Trophoblast cell (in vitro differentiated cells and primary cell): ENCODE results near the gene OARD1.

Source experiments
- DNase-seq, 2 donors: peaks; one replicate each; pipeline ENCODE4 v3.0.0-alpha.2; 2016
- H2AFZ ChIP-seq: 2 replicates; pipeline ENCODE4 v1.6.1; 2013; ENCODE audit warnings: low read length, moderate library complexity, mild to moderate bottlenecking; ENCODE audit not compliant: insufficient read depth, poor library complexity
- H2AK5ac ChIP-seq: 2 replicates; pipeline ENCODE4 v1.6.1; 2013; ENCODE audit warnings: mild to moderate bottlenecking, low read length
- H2BK120ac ChIP-seq: 2 replicates; pipeline ENCODE4 v1.6.1; 2013; ENCODE audit warnings: low read length, mild to moderate bottlenecking, moderate library complexity; ENCODE audit not compliant: insufficient read depth, poor library complexity
- H2BK12ac ChIP-seq: 2 replicates; pipeline ENCODE4 v1.6.1; 2013; ENCODE audit warnings: mild to moderate bottlenecking, low read length, moderate library complexity
- H2BK5ac ChIP-seq: 2 replicates; pipeline ENCODE4 v1.6.1; 2013; ENCODE audit warnings: low read length, low read depth, moderate library complexity, mild to moderate bottlenecking; ENCODE audit not compliant: poor library complexity
- H3K14ac ChIP-seq: 2 replicates; pipeline ENCODE4 v1.6.1; 2013; ENCODE audit warnings: mild to moderate bottlenecking, low read length
- H3K18ac ChIP-seq: 2 replicates; pipeline ENCODE4 v1.6.1; 2013; ENCODE audit warnings: mild to moderate bottlenecking, low read length
- H3K23ac ChIP-seq: 2 replicates; pipeline ENCODE4 v1.6.1; 2013; ENCODE audit warnings: low read length
- H3K27ac ChIP-seq: 2 replicates; pipeline ENCODE4 v1.5.1; 2013; ENCODE audit warnings: low read depth, mild to moderate bottlenecking, inconsistent platforms, low read length, moderate library complexity
- H3K27me3 ChIP-seq: 2 replicates; pipeline ENCODE4 v1.6.1; 2013; ENCODE audit warnings: inconsistent platforms, mild to moderate bottlenecking, low read length, moderate library complexity; ENCODE audit not compliant: insufficient read depth
- H3K36me3 ChIP-seq, 2 experiments: 1 replicate in 1 of 2; 2 replicates in 1 of 2; pipeline ENCODE4 v1.6.1; 2013; ENCODE audit warnings: low read length in 2 of 2, mild to moderate bottlenecking in 2 of 2, moderate library complexity in 1 of 2; ENCODE audit not compliant: insufficient read depth in 2 of 2, control insufficient read depth in 1 of 2
- H3K4ac ChIP-seq: 2 replicates; pipeline ENCODE4 v1.6.1; 2013; ENCODE audit warnings: low read depth, mild to moderate bottlenecking, low read length, moderate library complexity
- H3K4me1 ChIP-seq, 2 experiments: 1 replicate in 1 of 2; 2 replicates in 1 of 2; pipeline ENCODE4 v1.6.1; 2013; ENCODE audit warnings: low read length in 2 of 2, mild to moderate bottlenecking in 2 of 2, moderate library complexity in 1 of 2; ENCODE audit not compliant: insufficient read depth in 2 of 2, control insufficient read depth in 1 of 2
- H3K4me2 ChIP-seq: 2 replicates; pipeline ENCODE4 v1.6.1; 2013; ENCODE audit warnings: inconsistent platforms, mild to moderate bottlenecking, low read length, moderate library complexity
- H3K4me3 ChIP-seq: 2 replicates; pipeline ENCODE4 v1.5.1; 2013; ENCODE audit warnings: mild to moderate bottlenecking, low read depth, low read length, inconsistent platforms
- H3K79me1 ChIP-seq: one replicate; pipeline ENCODE4 v1.6.1; 2013; ENCODE audit warnings: low read length
- H3K79me2 ChIP-seq: 2 replicates; pipeline ENCODE4 v1.6.1; 2013; ENCODE audit warnings: low read length, mild to moderate bottlenecking; ENCODE audit not compliant: control insufficient read depth, insufficient read depth, poor library complexity
- H3K9ac ChIP-seq: 2 replicates; pipeline ENCODE4 v1.6.1; 2013; ENCODE audit warnings: mild to moderate bottlenecking, low read length
- H3K9me3 ChIP-seq: 2 replicates; pipeline ENCODE4 v1.6.1; 2013; ENCODE audit warnings: low read depth, mild to moderate bottlenecking, control low read depth, inconsistent platforms, low read length; ENCODE audit not compliant: insufficient read depth
- H4K12ac ChIP-seq: 2 replicates; pipeline ENCODE4 v1.6.1; 2013; ENCODE audit warnings: low read depth, mild to moderate bottlenecking, low read length, moderate library complexity
- H4K8ac ChIP-seq: 2 replicates; pipeline ENCODE4 v1.6.1; 2013; ENCODE audit warnings: low read depth, mild to moderate bottlenecking, low read length, moderate library complexity
- H4K91ac ChIP-seq: one replicate; pipeline ENCODE4 v1.6.1; 2013; ENCODE audit warnings: low read depth, mild to moderate bottlenecking, low read length, moderate library complexity
- WGBS: extraction: QIAGEN DNeasy Blood & Tissue Kit; methylation state at CpG from one replicate; pipeline ENCODE4 v1.1.7; 2013; ENCODE audit warnings: missing lambda C conversion rate; ENCODE audit not compliant: insufficient read length, insufficient coverage; ENCODE audit errors: extremely low coverage; 5-methylcytosine and 5-hydroxymethylcytosine counted together

Gene OARD1

DNA sequence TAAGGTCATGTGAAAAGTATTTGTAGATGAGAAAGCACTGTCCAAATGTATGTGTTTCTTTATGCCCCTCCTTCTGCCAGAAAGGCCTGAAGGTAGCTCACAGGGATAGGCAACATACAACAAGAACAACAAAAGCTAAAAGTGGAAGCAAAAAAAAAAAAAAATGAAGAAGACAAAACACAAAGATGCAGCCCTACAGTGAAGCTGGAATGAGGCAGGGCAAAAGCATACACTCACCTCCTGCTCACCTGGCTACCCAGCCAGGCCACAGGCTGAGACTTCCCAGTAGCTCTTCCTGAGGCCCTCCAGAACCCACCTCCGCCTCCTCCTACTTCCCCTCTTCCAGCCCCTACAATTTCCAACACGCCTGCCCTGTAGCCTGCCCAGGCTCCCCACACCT, 35.6 kb downstream of the OARD1 start:
- Histone ChIP-seq H3K79me2 (no peaks in the 10 kb centered on the region), H3K9ac (no peak overlapping the region), H3K14ac (no peak overlapping the region), H3K27ac (no peak overlapping the region), H3K4me1 (peaks cover 12% of the 10 kb centered on the region in 2 experiments), H3K79me1 (no peaks in the 10 kb centered on the region), H3K4ac (no peak overlapping the region), H2AK5ac (no peak overlapping the region), H2BK120ac (no peak overlapping the region), H4K8ac (no peak overlapping the region), H3K36me3 (no peaks in the 10 kb centered on the region), H3K27me3 (no peaks in the 10 kb centered on the region), H3K23ac (no peak overlapping the region), H3K18ac (no peak overlapping the region), H4K91ac (no peak overlapping the region), H4K12ac (no peak overlapping the region), H3K9me3 (peaks cover 1% of the 10 kb centered on the region), H3K4me3 (no peak overlapping the region), H2AFZ (no peak overlapping the region), H2BK12ac (no peak overlapping the region), H2BK5ac (no peak overlapping the region), H3K4me2 (no peak overlapping the region)
- DNase-seq: no peak
- WGBS: no CpG with 5 or more reads among the region's 2 CpGs

- Histone ChIP-seq H3K9me3 (peaks cover 1% of the 10 kb centered on the region), H3K9ac (no peak overlapping the region), H2BK5ac (no peak overlapping the region), H3K4ac (no peak overlapping the region), H4K91ac (no peak overlapping the region), H3K27me3 (no peaks in the 10 kb centered on the region), H4K12ac (no peak overlapping the region), H3K14ac (no peak overlapping the region), H2BK12ac (no peak overlapping the region), H3K27ac (no peak overlapping the region), H3K18ac (no peak overlapping the region), H3K79me1 (no peaks in the 10 kb centered on the region), H2AFZ (no peak overlapping the region), H3K36me3 (no peaks in the 10 kb centered on the region), H4K8ac (no peak overlapping the region), H2BK120ac (no peak overlapping the region), H3K4me2 (no peak overlapping the region), H3K4me3 (no peak overlapping the region), H3K4me1 (peaks cover 12% of the 10 kb centered on the region in 2 experiments), H2AK5ac (no peak overlapping the region), H3K79me2 (no peaks in the 10 kb centered on the region), H3K23ac (no peak overlapping the region)
- no peak for DNase-seq
- no CpG with 5 or more reads among the region's 3 CpGs for WGBS
Measured at GRCh38 chr6:41036186-41036585, 36.0 kb downstream of the OARD1 start.

GRCh38 chr6:41033776-41034175, 38.4 kb downstream of the OARD1 start:
- H2BK5ac ChIP-seq: no peak overlapping the region
- H3K36me3 ChIP-seq: no peaks in the 10 kb centered on the region
- peaks cover 0 to 6% of the 10 kb centered on the region in 2 experiments for H3K4me1 ChIP-seq
- H2AFZ ChIP-seq: no peak overlapping the region
- no CpG with 5 or more reads among the region's 13 CpGs for WGBS
- H3K27ac ChIP-seq: no peak overlapping the region
- H3K18ac ChIP-seq: no peak overlapping the region
- no peak overlapping the region for H3K4ac ChIP-seq
- H3K9me3 ChIP-seq: peaks cover 1% of the 10 kb centered on the region
- no peak overlapping the region for H3K14ac ChIP-seq
- DNase-seq: no peak
- H4K12ac ChIP-seq: no peak overlapping the region
- H3K4me3 ChIP-seq: no peak overlapping the region
- H3K23ac ChIP-seq: no peak overlapping the region
- no peak overlapping the region for H2BK120ac ChIP-seq
- H2BK12ac ChIP-seq: no peak overlapping the region
- H3K27me3 ChIP-seq: no peaks in the 10 kb centered on the region
- H2AK5ac ChIP-seq: no peak overlapping the region
- H4K8ac ChIP-seq: no peak overlapping the region
- H4K91ac ChIP-seq: no peak overlapping the region
- no peaks in the 10 kb centered on the region for H3K79me2 ChIP-seq
- H3K79me1 ChIP-seq: no peaks in the 10 kb centered on the region
- no peak overlapping the region for H3K9ac ChIP-seq
- H3K4me2 ChIP-seq: no peak overlapping the region

GRCh38 chr6:41032830-41033229, 39.3 kb downstream of the OARD1 start:
- no peak overlapping the region for H2BK5ac ChIP-seq
- no peaks in the 10 kb centered on the region for H3K36me3 ChIP-seq
- H3K4me2 ChIP-seq: no peak overlapping the region
- H4K91ac ChIP-seq: no peak overlapping the region
- peaks cover 5% of the 10 kb centered on the region for H3K79me1 ChIP-seq
- peaks cover 4% of the 10 kb centered on the region for H3K79me2 ChIP-seq
- peaks cover 5 to 12% of the 10 kb centered on the region in 2 experiments for H3K4me1 ChIP-seq
- no peak overlapping the region for H3K18ac ChIP-seq
- peaks cover 1% of the 10 kb centered on the region for H3K9me3 ChIP-seq
- no peak overlapping the region for H2AFZ ChIP-seq
- H3K4me3 ChIP-seq: no peak overlapping the region
- H3K9ac ChIP-seq: no peak overlapping the region
- no peak overlapping the region for H2BK12ac ChIP-seq
- no peak overlapping the region for H3K23ac ChIP-seq
- H2AK5ac ChIP-seq: no peak overlapping the region
- no peak overlapping the region for H2BK120ac ChIP-seq
- no peaks in the 10 kb centered on the region for H3K27me3 ChIP-seq
- H3K4ac ChIP-seq: no peak overlapping the region
- DNase-seq: no peak
- no CpG with 5 or more reads among the region's 15 CpGs for WGBS
- H3K27ac ChIP-seq: no peak overlapping the region
- H3K14ac ChIP-seq: no peak overlapping the region
- no peak overlapping the region for H4K8ac ChIP-seq
- H4K12ac ChIP-seq: no peak overlapping the region
